H54 (cell line): ENCODE results near the gene ZNF512.
"Not testable (repeated sequence)": the region's sequence is repeated elsewhere in the genome, so short reads cannot be mapped to it uniquely, and the experiment has no call there.

Source experiments
- DNase-seq: peaks from one replicate; pipeline ENCODE4 v3.0.0; 2011; ENCODE audit warnings: low spot score, mixed read lengths; ENCODE audit not compliant: insufficient read length
- FAIRE-seq: peaks from 3 replicates; lab custom pipeline; 2011; peaks lifted over from hg19 to GRCh38; lab: Jason Lieb, UNC
- POLR2A ChIP-seq: IDR thresholded peaks from 2 replicates; pipeline ENCODE4 v1.6.1; 2011; ENCODE audit warnings: low read depth, mild to moderate bottlenecking, low read length

Gene ZNF512

GRCh38 chr2:27582695-27583389 is at the start of gene ZNF512:
Gene ZNF512, plus strand, starts transcription at chr2:27583042. Its CDS starts 71 bp downstream, at chr2:27583113.
- DNase-seq (peak; percentile 83), FAIRE-seq (peak; percentile 57)
- peak; percentile 37; the same call in 1 of the 2 replicates for TF ChIP-seq POLR2A

GRCh38 chr2:27537287-27537686 is 45.6 kb upstream of the ZNF512 start:
- no peak for DNase-seq
- TF ChIP-seq POLR2A = no peak
- no peak for FAIRE-seq

GRCh38 chr2:27538839-27539450 is 43.9 kb upstream of the ZNF512 start:
- DNase-seq, FAIRE-seq: not testable (repeated sequence)

GRCh38 chr2:27539649-27540048 is 43.2 kb upstream of the ZNF512 start:
- not testable (repeated sequence) for FAIRE-seq, DNase-seq

- no peak for TF ChIP-seq POLR2A
- FAIRE-seq (no peak), DNase-seq (no peak)
Observed at GRCh38 chr2:27544143-27544821, 38.6 kb upstream of the ZNF512 start.

- FAIRE-seq (no peak), DNase-seq (no peak)
- TF ChIP-seq POLR2A = no peak
Observed at GRCh38 chr2:27545348-27546141, 37.3 kb upstream of the ZNF512 start.

GRCh38 chr2:27549303-27549702 is 33.5 kb upstream of the ZNF512 start:
- FAIRE-seq (no peak), DNase-seq (no peak)
- TF ChIP-seq POLR2A = no peak

- no peak for TF ChIP-seq POLR2A
- DNase-seq (no peak), FAIRE-seq (no peak)
Observed at GRCh38 chr2:27551514-27551913, 31.3 kb upstream of the ZNF512 start.

GRCh38 chr2:27552941-27553340 is 29.9 kb upstream of the ZNF512 start:
- no peak for TF ChIP-seq POLR2A
- FAIRE-seq (no peak), DNase-seq (no peak)

- not testable (repeated sequence) for FAIRE-seq, DNase-seq
Observed at GRCh38 chr2:27554451-27554850, 28.4 kb upstream of the ZNF512 start.

GRCh38 chr2:27559228-27559627 is 23.6 kb upstream of the ZNF512 start:
- FAIRE-seq (no peak), DNase-seq (no peak)
- TF ChIP-seq POLR2A = no peak

- TF ChIP-seq POLR2A = no peak
- DNase-seq (no peak), FAIRE-seq (no peak)
Observed at GRCh38 chr2:27561060-27561459, 21.8 kb upstream of the ZNF512 start.

- peak; percentile 78 for FAIRE-seq
- no peak for TF ChIP-seq POLR2A
- peak; percentile 40 for DNase-seq
Observed at GRCh38 chr2:27566628-27567027, 16.2 kb upstream of the ZNF512 start.

GRCh38 chr2:27569398-27569797 is 13.4 kb upstream of the ZNF512 start:
- FAIRE-seq (no peak), DNase-seq (no peak)

More at GRCh38 chr2:27569398-27569797, 13.4 kb upstream of the ZNF512 start:
- TF ChIP-seq POLR2A = no peak
